ENCODE results near the gene NOVA2.
"Not testable (repeated sequence)": the region's sequence is repeated elsewhere in the genome, so short reads cannot be mapped to it uniquely, and the experiment has no call there.

Gene NOVA2

DNA sequence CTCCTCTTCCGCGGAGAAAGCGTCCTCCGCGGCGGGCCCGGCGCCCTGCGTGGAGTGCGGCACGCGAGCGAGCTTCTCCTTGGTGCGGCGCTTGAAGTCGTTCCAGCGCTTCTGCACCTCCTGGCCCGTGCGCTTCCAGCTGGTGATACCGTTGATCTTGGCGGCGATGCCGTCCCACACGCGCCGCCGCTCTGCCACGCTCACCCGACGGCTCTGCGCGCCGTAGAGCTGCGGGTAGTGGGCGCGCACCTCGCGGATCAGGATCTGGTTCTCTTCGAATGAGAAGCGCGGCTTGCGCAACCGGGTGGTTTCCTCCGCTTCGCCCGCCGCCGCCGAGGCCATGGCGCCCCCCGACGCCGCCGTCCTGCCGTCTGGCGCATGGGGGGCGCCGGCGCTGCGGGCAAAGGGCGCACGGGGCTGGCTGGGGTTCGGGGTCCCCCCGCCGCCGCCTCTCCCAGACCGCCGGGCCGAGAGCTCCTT is 72.2 kb downstream of the NOVA2 start:
- H3K9me3 Mint-ChIP-seq = no peaks in the 10 kb centered on the region
- ATAC-seq = peak; percentile 29
- H3K27me3 Mint-ChIP-seq = peaks cover 8% of the 10 kb centered on the region
- peaks cover 33% of the 10 kb centered on the region for H3K4me1 Mint-ChIP-seq
- DNase-seq = peak; percentile 39 to 63
- H3K27ac Mint-ChIP-seq = no peak overlapping the region
- peak overlapping the region; percentile 79 to 96 for H3K4me3 Mint-ChIP-seq

DNA sequence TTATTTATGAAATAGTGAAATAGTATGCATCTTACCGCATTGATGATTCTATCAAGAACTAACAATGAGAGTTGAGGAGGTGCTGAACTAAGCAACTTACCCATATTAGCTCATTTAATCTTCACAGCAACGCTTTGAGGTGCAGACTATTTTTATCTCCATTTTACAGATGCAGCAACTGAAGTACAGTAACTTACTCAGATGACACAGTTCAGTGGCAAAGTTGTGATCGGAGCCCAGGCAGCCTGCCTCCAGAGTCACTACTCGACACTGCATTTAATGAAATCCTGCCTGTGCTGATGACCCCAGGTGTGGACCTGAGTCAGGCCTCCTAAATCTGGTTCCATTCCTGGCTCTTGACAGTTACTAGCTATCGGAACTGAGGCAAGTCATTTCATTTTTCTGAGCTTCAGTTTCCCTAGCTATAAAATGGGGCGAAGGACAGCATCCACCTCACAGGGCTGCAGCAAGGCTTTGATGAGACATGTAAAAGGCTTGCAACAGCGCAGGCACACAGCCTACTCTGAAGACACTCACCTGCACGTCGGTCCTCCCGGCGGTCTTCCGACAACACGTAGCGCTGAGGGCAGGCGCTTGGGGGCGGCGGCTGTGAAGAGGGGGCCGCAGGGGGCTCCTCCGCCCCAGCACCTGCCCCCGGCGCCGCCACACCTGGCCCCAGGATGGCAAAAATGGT is 72.8 kb downstream of the NOVA2 start:
- ATAC-seq (no peak), DNase-seq (no peak)
- H3K4me1 Mint-ChIP-seq = peaks cover 33% of the 10 kb centered on the region
- peaks cover 8% of the 10 kb centered on the region for H3K27me3 Mint-ChIP-seq
- no peaks in the 10 kb centered on the region for H3K9me3 Mint-ChIP-seq
- no peak overlapping the region for H3K27ac Mint-ChIP-seq
- peak overlapping the region; percentile 35 to 79 for H3K4me3 Mint-ChIP-seq

DNA sequence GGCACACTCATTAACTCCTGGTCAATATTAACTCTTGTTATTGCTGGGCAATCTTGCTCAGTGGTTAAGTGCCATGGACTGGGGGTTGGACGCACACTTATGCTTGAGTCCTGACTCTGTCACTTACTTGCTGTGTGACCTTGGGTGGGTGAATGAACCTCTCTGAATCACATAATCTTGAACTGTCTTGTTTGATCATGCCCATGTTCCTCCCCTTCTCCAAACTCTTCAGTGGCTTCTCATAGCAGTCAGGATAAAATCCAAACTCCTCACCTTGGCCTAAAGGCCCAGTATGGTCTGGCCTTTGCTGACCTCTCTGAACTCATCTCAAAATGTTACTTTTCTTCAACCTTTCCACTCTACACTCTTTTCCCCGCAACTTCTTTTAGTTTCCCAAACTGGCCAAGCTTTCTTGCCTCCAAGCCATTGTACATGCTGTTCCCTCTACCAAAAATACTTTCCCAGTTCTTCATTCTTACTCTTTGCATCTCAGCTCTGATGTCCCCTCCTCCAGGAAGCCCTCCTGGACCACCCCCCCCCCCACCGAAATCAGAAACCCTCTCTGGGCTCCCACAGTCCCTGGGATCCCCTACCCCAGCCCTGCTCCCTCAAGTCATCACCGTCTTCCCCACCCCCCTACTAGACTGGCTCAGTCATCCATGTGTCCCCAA is 73.6 kb downstream of the NOVA2 start:
- H3K4me3 Mint-ChIP-seq = peak overlapping the region in 1 of 2 donors; percentile 35
- peaks cover 8% of the 10 kb centered on the region for H3K27me3 Mint-ChIP-seq
- no peaks in the 10 kb centered on the region for H3K9me3 Mint-ChIP-seq
- peaks cover 33% of the 10 kb centered on the region for H3K4me1 Mint-ChIP-seq
- ATAC-seq = no peak
- no peak overlapping the region for H3K27ac Mint-ChIP-seq
- DNase-seq = no peak

DNA sequence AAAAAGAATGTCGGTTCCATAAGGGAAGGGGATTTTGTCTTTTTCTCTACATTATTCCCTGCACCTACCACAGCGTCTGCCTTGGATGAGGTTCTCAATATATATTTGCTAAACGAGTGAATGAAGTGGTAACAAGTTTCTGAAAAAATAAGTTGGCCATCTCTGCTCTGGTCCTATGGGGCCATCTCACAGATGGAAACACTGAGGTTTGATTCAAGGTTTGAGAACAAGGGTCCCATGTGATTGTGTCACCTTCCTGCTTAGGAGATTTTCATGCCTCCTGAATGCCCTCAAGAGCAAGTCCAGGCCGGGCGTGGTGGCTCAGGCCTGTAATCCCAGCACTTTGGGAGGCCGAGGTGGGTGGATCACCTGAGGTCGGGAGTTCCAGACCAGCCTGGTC is 74.4 kb downstream of the NOVA2 start:
- no peak for DNase-seq
- H3K27ac Mint-ChIP-seq = no peak overlapping the region
- no peak for ATAC-seq
- H3K4me1 Mint-ChIP-seq = peaks cover 33% of the 10 kb centered on the region
- no peaks in the 10 kb centered on the region for H3K9me3 Mint-ChIP-seq
- H3K27me3 Mint-ChIP-seq = peaks cover 7% of the 10 kb centered on the region
- H3K4me3 Mint-ChIP-seq = no peak overlapping the region

DNA sequence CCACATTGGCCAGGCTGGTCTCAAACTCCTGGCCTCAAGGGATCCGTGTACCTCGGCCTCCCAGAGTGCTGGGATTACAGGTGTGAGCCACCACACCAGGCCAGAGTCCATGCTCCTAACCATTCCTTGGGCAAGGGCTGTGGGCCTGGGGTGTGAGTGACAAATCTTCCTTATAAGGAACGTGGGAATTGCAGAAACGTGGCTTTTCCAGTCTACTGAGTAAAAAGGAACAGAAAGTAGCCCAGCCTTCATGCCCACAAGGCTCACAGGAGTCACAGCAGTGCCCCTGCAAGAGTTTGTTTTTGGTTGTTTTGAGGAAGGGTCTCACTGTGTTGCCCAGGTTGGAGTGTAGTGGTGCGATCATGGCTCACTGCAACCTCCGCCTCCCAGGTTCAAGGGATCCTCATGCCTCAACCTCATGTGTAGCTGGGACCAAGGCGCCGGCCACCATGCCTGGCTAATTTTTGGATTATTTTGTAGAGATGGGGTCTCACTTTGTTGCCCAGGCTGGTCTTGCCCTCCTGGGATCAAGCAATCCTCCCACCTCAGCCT is 76.3 kb downstream of the NOVA2 start:
- Mint-ChIP-seq H3K27me3 (no peaks in the 10 kb centered on the region), H3K4me1 (peaks cover 30% of the 10 kb centered on the region), H3K27ac (no peak overlapping the region), H3K9me3 (no peaks in the 10 kb centered on the region), H3K4me3 (no peak overlapping the region)
- ATAC-seq (no peak), DNase-seq (no peak)

DNA sequence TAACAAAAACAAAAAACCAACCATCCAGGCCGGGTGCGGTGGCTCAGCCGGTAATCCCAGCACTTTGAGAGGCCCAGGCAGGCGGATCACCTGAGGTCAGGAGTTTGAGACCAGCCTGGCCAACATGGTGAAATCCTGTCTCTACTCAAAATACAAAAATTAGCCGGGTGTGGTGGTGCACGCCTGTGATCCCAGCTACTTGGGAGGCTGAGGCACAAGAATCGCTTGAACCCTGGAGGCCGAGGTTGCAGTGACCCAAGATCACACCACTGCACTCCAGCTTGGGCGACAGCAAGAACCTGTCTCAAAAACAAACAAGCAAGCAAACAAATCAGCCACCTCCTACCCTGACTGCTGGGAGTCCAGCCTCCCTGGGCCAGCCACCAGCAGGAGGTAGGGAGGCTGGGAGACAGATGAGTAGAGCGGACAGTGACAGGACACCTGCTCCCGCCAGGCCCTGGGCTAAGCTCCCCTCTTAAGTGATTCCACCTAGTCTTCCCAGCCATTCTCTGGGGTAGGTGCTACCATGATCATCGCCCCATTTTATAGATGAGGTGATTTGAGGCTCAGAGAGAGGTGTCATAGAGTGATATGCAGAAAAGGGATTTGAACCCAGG is 77.6 kb downstream of the NOVA2 start:
- H3K27ac Mint-ChIP-seq, ATAC-seq, DNase-seq, H3K4me3 Mint-ChIP-seq, H3K27me3 Mint-ChIP-seq, H3K9me3 Mint-ChIP-seq: not testable (repeated sequence)
- H3K4me1 Mint-ChIP-seq = peaks cover 20% of the 10 kb centered on the region

DNA sequence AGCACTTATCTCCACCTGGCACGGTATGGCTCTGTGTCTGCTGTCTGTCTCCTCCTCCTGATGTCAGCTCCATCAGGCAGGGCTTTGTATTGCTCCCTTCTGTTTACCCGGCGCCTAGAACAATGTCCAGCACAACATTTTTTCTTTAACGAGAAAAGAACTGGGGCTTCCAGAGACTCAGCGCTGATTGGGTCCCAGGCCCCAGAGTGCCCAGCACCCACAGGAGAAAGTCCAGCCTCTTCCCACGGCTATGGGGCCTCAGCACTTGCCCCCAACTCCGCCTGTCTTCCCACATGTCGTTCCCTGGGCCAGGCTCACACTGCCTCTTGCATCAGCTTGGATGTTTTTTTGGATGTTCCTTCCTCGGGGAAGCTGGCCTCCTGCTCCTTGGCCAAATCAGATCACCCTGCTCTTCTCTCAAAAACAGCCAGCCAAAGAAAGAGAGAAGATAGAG is 78.1 kb downstream of the NOVA2 start:
- Mint-ChIP-seq H3K4me1 (peaks cover 14% of the 10 kb centered on the region), H3K27me3 (no peaks in the 10 kb centered on the region), H3K27ac (peak overlapping the region in 1 of 2 donors; percentile 29), H3K9me3 (no peaks in the 10 kb centered on the region), H3K4me3 (no peak overlapping the region)
- DNase-seq (no peak), ATAC-seq (no peak)

DNA sequence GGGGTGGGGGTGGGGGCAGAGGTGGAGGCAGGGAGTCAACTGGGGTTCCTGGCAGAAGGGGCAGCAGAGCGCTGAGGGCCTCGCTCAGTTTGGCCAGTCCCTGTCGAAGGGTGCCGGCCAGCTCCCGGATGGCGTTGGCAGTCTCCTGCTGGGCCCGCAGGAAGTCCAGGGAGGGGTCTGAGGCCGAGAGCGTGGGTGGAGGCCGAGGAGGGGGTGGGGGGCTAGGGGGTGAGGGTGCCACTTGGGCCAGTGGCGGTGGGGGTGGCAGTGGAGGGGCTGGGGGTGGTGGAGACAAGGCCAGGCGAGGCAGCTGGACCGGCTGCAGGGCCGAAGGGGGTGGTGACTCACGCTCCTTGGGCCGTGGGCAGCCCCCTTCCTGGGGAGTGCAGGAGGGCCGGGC is 82.8 kb downstream of the NOVA2 start:
- no peak overlapping the region for H3K4me3 Mint-ChIP-seq
- DNase-seq = no peak
- H3K9me3 Mint-ChIP-seq = no peaks in the 10 kb centered on the region
- peaks cover 15% of the 10 kb centered on the region for H3K4me1 Mint-ChIP-seq
- no peaks in the 10 kb centered on the region for H3K27me3 Mint-ChIP-seq
- peak overlapping the region in 1 of 2 donors; percentile 81 for H3K27ac Mint-ChIP-seq
- no peak for ATAC-seq

DNA sequence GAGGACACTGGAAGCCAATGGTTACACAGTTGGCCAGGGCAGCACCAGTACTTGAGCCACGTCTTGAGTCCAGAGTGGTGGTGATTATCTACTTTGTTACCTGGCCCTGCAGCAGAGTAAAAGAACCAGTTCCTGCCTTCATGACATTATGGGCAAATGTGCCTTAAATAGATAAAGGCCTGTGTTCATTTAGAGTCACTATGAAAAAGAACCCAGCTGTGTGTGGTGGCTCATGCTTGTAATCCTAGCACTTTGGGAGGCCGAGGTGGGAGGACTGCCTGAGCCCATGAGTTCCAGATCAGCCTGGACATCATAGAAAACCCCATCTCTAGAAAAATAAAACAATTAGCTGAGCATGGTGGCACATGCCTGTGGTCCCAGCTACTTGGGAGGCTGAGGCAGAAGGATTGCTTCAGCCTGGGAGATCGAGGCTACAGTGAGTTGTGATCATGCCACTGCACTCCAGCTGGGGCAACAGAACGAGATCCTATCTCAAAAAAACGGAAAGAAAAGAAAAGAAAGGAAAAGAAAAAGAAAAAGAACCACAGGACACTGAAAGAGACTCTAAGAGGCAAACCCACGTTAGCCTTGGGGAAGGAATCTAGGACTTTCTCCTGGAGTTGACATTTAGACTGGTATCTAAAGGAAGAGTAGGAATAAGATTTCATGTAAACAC is 84.3 kb downstream of the NOVA2 start:
- H3K27me3 Mint-ChIP-seq = no peaks in the 10 kb centered on the region
- no peak for ATAC-seq

DNA sequence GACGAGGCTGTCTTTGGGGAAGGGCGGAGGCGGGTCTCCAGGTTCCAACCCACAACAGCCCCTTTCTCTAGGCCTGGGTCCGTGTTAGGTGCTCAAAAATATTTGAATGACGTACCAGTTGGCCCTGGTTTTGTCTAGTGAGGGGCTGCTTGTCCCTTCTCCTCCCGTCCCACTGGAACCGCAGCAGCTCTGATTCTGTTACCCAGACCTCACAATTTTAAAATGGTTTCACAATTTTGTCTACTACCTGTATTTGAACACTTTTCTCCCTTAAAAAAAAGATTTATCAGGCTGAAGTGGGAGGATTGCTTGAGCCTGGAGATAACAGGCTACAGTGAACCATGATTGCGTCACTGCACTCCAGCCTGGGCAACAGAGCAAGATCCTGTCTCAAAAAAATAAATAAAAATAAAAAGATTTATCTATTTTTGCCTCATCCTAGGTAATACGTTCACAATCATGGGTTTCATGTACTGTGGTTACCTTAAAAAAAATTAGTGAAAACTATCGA is 86.4 kb downstream of the NOVA2 start:
- peaks cover 28% of the 10 kb centered on the region for H3K4me1 Mint-ChIP-seq
- peak overlapping the region; percentile 90 to 99 for H3K27ac Mint-ChIP-seq
- ATAC-seq (no peak), DNase-seq (no peak)
- H3K4me3 Mint-ChIP-seq = peak overlapping the region; percentile 91 to 92
- H3K27me3 Mint-ChIP-seq = no peaks in the 10 kb centered on the region
- no peaks in the 10 kb centered on the region for H3K9me3 Mint-ChIP-seq

More for the DNA sequence above, 84.3 kb downstream of the NOVA2 start:
- Mint-ChIP-seq H3K9me3 (no peaks in the 10 kb centered on the region), H3K27ac (no peak overlapping the region), H3K4me1 (peaks cover 21% of the 10 kb centered on the region), H3K4me3 (no peak overlapping the region)
- DNase-seq = no peak

DNA sequence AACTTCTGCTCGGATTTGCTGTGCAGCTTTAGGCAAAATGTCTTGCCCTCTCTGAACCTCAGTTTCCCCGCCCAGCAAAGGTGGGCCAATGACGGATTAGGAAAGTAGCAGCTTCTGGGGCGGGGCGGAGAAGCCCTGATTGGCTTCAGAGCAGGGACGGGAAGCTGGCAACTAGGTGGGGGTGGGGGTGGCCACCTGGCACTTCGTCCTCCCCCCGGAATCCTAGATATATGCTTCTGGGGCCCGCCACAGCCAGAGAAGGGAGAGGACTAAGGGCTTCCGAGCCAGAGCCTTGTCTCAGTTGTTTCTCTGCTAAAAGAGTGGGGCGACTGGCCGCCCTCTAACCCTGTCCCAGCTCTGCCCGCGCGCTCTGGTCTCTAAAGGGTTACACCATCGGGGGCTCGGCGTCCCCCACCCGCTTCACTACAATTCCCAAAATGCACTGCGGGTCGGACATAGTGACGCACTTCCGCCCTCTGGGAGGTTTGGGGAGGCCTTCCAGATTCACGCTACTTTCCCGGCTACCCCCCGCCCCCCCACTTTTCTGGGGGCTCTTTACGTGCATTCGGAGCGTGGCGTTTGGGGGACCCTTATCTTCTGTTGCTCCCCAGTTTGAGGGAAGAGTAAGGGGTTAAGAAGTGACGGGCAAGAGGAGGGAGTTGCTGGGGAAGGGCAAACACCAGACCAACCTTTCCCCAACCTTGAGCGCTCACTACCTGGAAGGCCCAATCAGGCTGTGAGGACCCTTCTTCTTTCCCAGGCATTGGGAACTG is 87.1 kb downstream of the NOVA2 start:
- no peaks in the 10 kb centered on the region for H3K9me3 Mint-ChIP-seq
- ATAC-seq (peak; percentile 86), DNase-seq (peak; percentile 89 to 94)
- H3K27ac Mint-ChIP-seq = peak overlapping the region; percentile 90 to 99
- H3K4me3 Mint-ChIP-seq = peak overlapping the region; percentile 91 to 92
- peaks cover 34% of the 10 kb centered on the region for H3K4me1 Mint-ChIP-seq
- H3K27me3 Mint-ChIP-seq = no peaks in the 10 kb centered on the region

DNA sequence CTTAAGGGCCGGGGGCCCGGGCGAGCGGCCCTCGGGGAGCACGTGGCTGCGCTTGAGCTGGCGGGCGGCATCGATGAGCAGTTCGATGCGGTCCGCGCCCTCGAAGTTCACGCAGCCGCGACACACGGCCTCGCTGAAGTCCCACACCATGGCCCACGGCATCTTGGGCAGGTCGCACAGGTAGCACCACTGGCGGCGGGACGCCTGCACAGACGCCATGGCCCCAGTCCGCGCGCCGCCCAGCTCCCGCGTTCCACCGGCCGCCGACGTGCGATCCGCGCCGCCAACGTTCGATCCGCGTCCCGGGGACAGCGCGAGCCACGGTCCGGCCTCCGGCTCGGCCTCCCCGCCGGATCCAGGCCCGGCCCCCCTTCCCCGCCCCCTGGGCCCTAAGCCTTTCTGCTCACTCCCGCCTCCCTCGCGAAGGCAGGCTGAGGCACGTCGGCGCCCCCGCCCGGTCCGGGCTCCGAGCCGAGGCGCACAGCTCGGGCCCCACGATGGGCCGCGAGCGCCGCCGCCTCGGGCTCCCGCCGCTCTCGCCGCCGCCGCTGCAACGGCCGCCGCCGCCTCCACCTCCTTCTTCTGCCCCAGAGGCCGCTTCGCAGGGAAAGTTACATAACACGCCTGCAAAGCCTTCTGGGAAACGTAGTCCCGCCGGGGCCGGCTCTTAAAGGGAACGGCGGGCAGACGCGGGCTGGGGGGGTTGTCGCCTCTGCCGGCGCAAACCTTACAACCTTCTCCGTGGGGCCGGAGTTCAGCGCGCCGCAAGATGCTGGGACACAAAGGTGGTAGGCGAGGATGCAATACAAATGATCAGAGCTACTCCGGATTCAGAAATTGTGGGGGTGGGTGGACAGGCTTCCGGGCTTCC is 87.9 kb downstream of the NOVA2 start, which contains the start of gene IRF2BP1:
Gene IRF2BP1, minus strand, starts transcription at position 586 of the 871 bp plus-strand sequence. Its CDS starts 367 bp downstream, at position 219.
- Mint-ChIP-seq H3K27ac (peak within 1 kb of the TSS; percentile 90 to 99), H3K4me1 (peaks cover 42% of the 10 kb centered on the region), H3K4me3 (peak within 1 kb of the TSS; percentile 91 to 92), H3K9me3 (no peaks in the 10 kb centered on the region), H3K27me3 (no peaks in the 10 kb centered on the region)
- ATAC-seq (peak; percentile 81), DNase-seq (peak; percentile 91)

DNA sequence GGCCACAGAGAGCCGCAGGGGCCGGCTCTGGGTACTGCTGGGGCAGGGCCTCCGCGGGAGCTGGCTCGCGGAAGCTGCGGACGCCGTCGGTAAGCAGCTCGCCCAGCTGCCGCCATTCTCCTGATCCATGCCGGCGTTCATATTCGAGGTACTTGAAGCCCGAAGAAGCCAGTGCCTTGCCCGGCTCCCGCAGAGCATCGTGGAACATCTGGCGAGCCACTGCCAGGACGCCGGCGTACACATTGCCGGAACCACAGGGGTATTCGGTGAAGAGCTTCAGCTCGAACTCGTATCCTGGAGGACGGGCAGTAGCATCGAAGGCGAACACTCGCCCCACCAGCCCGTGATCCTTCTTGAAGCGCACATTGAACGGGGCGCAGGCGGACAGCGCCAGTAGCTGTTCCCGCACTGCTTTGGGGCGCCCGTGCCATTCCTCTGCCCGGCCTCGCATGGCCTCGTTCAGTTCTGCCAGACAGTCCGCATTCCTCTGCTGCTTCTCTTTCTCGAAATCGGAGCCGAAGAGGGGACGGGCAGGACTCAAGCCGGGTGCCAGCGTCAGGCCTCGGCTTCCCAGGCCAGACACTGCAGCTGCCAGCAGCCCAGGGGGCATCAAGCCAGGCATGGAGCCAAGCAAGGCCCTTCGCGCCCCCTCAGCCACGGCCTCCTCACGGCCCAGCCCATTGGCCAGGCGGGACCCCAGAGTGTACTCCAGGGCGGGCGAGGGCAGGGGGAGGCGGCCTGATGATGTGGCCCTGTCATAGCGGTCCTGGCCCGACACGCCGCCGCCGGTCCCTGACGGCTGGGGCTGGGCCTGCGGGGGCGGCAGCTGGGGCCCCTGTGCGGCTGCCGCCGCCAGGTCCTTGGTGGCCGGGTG is 88.7 kb downstream of the NOVA2 start:
- peak; percentile 52 to 53 for DNase-seq
- H3K27me3 Mint-ChIP-seq = no peaks in the 10 kb centered on the region

More for the DNA sequence above, 88.7 kb downstream of the NOVA2 start:
- peak; percentile 2 for ATAC-seq
- Mint-ChIP-seq H3K9me3 (no peaks in the 10 kb centered on the region), H3K4me1 (peaks cover 42% of the 10 kb centered on the region), H3K4me3 (peak overlapping the region; percentile 55 to 92), H3K27ac (no peak overlapping the region)

All from stimulated activated naive CD8-positive, alpha-beta T cell treated with anti-CD3 and anti-CD28 coated beads, Interleukin-15, amount 100 ng/mL, for 72 hours (primary cell).